KOPT-K1 (cell line): ENCODE measurements around the gene ARMC3.

ENCODE experiments used
- H3K27ac ChIP-seq: fragments of 200-600 bp; sonication (generic); 2 replicates; pipeline ENCODE4 v1.5.1; 2016; ENCODE audit warnings: antibody characterized with exemption, mild to moderate bottlenecking, low read depth, low read length; ENCODE audit not compliant: poor library complexity, severe bottlenecking
- H3K36me3 ChIP-seq: fragments of 200-600 bp; sonication (generic); 2 replicates; pipeline ENCODE4 v1.5.1; 2017; ENCODE audit warnings: antibody characterized with exemption, mild to moderate bottlenecking, low read length, moderate library complexity; ENCODE audit not compliant: insufficient read depth
- H3K9me3 ChIP-seq: fragments of 200-600 bp; sonication (generic); 2 replicates; pipeline ENCODE4 v1.5.1; 2017; ENCODE audit warnings: antibody characterized with exemption, low read length, mild to moderate bottlenecking; ENCODE audit not compliant: insufficient read depth, poor library complexity, severe bottlenecking

The ARMC3 gene

DNA sequence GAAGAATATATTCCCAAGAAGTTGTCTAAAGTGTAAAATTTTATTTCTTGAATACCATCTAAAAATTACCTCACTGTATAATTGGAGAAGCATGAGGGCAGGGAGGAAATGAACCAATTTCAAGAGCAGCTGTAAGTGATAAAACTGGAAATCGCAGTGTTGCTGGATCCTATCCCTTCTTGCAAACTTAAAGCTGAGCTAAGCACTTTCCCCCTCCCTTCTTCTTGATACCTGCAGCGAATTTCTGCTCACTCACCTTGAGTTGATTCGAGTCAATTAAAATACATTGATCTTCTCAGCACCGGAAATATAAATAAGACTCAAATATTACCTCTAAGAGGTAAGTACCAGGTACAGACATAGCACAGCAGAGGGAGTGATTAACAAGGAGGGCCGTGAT lies 65.5 kb downstream of the ARMC3 start:
- no peak overlapping the region for H3K27ac ChIP-seq
- no peaks in the 10 kb centered on the region for H3K36me3 ChIP-seq
- no peaks in the 10 kb centered on the region for H3K9me3 ChIP-seq

DNA sequence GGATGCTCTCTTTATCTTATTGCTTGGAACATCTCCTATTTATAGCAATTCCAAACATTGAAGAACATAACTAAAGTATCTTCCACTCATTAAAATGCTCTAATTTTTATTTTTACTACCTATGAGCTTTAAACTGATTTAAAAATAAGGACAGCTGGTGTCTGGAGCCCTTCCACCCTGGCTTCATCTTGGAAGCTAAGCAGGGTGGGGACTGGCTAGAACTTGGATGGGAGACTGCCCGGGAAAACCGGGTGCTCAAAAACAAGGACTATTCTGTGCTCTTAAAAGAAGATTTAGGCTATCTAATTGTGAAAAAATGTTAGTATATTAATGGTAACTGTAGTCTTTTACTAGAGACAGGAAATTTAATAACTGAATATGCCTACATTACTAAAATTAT lies 69.2 kb downstream of the ARMC3 start:
- no peak overlapping the region for H3K27ac ChIP-seq
- no peaks in the 10 kb centered on the region for H3K9me3 ChIP-seq
- H3K36me3 ChIP-seq, result no peaks in the 10 kb centered on the region

DNA sequence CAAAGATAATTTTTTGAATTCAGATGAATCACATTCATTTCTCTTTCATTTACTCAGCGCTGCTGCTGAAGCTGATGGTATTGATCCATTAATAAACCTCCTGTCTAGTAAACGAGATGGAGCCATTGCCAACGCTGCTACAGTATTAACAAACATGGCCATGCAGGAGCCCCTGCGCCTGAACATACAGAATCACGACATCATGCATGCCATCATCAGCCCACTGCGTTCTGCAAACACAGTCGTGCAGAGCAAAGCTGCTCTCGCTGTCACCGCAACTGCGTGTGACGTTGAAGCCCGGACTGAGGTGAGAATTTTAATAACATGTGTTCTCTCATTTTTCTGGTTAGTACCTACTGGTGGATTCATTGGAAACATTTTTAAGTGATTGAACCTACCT lies 70.2 kb downstream of the ARMC3 start:
- Histone ChIP-seq H3K27ac (no peak overlapping the region), H3K36me3 (no peaks in the 10 kb centered on the region), H3K9me3 (no peaks in the 10 kb centered on the region)

DNA sequence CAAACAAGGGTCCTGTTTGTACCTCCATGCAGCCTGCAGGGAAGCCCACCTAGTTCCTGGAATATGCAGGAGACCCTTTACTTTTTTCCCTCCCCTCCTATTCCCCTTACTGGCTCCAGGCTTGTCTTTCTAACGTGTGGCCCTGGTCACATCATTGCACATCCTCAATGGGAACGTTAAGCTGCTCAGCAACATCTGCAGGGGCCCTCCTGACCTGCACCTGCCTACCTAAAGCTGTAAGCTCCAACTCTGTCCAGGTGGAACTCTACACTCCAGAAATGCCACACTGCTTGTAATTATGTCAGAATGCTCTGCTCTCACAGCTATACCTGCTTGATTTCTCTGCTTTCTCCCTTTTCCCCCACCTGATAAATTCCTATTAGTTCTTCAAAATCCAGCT lies 72.1 kb downstream of the ARMC3 start:
- Histone ChIP-seq H3K9me3 (no peaks in the 10 kb centered on the region), H3K36me3 (no peaks in the 10 kb centered on the region), H3K27ac (no peak overlapping the region)

GRCh38 chr10:23001901-23002516 lies 74.2 kb downstream of the ARMC3 start:
- Histone ChIP-seq H3K36me3 (no peaks in the 10 kb centered on the region), H3K9me3 (no peaks in the 10 kb centered on the region), H3K27ac (no peak overlapping the region)

GRCh38 chr10:23005150-23005549 lies 77.3 kb downstream of the ARMC3 start:
- Histone ChIP-seq H3K36me3 (no peaks in the 10 kb centered on the region), H3K27ac (no peak overlapping the region), H3K9me3 (no peaks in the 10 kb centered on the region)

- H3K9me3 ChIP-seq, result no peaks in the 10 kb centered on the region
- H3K27ac ChIP-seq, result no peak overlapping the region
- no peaks in the 10 kb centered on the region for H3K36me3 ChIP-seq
Observed at GRCh38 chr10:23013581-23014335, 85.9 kb downstream of the ARMC3 start.

DNA sequence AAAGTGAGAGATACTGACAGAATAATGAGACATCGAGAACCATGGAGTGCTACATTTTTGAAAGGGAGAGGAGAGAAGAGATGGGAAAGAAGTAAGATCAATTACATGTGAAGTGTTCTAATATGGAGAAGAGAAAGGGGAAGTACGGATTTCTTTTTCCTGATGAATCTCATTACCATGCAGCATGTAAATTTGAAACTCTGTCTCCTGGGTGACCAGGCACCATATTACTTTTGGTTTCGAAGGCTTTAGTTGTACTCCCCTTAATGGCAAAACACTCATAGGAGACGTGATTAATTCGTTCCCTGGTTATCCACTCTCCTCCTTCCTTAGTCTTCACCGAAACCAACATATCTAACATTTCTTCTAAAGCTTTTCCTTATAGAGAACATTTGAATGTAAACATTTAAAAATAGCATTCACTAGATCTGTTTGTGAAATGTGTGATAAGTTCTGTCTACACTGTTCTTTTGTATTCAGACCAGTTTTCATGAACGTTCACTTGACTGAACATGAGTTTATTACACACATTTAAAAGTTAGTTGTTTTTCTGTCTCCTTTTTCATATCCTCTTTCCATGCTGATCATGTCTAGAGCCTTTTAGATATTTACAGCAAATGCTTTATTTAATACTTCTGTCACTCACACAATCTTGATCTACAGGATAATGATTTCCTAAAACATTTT lies 87.3 kb downstream of the ARMC3 start:
- H3K27ac ChIP-seq, result no peak overlapping the region
- no peaks in the 10 kb centered on the region for H3K36me3 ChIP-seq
- H3K9me3 ChIP-seq, result no peaks in the 10 kb centered on the region

DNA sequence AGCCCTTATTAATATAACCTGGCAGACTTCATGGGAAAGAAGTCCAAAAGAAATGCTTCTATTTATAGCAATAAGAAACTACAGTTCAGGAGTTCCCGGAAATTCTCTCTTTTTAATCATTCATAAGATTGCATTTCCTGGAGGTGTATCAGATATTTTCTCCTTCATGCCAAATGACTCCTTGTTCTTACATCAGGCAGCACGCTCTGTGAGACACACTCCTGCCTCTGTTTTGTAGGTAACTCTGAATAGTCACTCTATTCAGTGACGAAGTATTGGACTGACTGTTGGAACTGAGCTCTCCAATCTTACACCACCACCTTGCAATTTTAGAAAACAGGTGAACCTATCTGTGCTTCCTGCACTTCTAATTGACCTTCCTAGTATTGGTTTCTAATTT lies 88.8 kb downstream of the ARMC3 start:
- no peak overlapping the region for H3K27ac ChIP-seq
- H3K36me3 ChIP-seq, result no peaks in the 10 kb centered on the region
- H3K9me3 ChIP-seq, result peaks cover 3% of the 10 kb centered on the region

- Histone ChIP-seq H3K9me3 (peaks cover 20% of the 10 kb centered on the region), H3K27ac (no peak overlapping the region), H3K36me3 (no peaks in the 10 kb centered on the region)
Observed at GRCh38 chr10:23019633-23020032, 91.8 kb downstream of the ARMC3 start.

- Histone ChIP-seq H3K36me3 (no peaks in the 10 kb centered on the region), H3K9me3 (peaks cover 20% of the 10 kb centered on the region), H3K27ac (no peak overlapping the region)
Observed at GRCh38 chr10:23021430-23021829, 93.6 kb downstream of the ARMC3 start.

DNA sequence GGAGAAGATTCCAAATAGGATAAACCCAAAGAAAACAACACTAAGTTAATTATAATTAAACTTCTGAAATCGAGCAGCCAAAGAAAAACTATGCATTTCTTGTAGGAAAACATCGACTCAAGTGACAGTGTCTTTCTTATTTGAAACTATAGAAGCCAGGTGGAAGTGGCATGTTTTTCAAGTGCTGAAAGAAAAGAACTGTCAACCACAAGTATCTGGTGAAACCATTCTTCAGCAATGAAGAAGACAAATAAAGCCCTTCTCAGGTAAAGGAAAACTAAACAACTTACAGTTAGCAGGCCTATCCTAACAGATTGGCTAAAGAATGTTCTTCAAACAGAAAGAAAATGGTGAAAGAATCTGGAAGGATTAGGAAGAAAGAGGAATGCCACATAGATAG lies 96.1 kb downstream of the ARMC3 start:
- no peak overlapping the region for H3K27ac ChIP-seq
- H3K9me3 ChIP-seq, result peaks cover 20% of the 10 kb centered on the region
- no peaks in the 10 kb centered on the region for H3K36me3 ChIP-seq

DNA sequence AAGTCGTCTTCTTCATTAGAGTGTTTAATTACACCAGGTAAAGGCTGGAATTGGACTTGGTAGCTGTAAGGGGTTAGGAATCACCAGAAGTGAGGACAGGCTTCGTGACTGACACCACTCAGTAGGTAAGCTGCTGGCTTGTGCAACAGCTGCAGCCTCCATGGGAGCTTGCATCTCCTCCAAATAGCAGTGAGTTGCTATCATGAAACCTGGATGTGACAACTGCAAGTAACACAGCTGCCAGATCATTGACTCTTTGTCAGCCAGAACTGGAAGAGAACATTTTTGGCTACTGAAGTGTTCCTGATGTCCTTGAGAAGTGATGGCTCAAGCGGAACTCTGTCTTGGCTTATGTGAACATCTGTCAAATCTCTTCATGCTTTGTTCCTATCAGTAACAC lies 103.5 kb downstream of the ARMC3 start:
- Histone ChIP-seq H3K9me3 (no peaks in the 10 kb centered on the region), H3K27ac (no peak overlapping the region), H3K36me3 (no peaks in the 10 kb centered on the region)

- Histone ChIP-seq H3K9me3 (no peaks in the 10 kb centered on the region), H3K36me3 (no peaks in the 10 kb centered on the region), H3K27ac (no peak overlapping the region)
Observed at GRCh38 chr10:23034790-23035189, 106.9 kb downstream of the ARMC3 start.

DNA sequence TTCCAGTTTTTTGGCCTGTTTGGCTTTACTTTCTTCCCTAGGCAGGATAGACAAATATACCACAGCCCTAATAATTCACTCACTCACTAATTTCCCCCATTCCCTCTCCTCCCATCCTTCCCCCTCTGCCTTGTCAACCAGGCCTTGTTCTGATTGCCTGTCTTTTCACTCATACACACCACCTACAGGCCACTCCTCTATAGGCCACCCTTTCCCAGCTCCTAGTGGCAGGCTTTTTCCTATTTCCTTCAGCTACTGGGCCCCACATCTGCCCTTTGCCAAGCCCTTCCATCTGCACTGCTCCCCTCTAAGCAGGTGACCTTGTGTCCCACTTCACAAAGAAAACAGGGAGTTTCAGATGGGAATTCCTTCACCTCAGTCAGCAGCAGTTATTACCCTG lies 107.7 kb downstream of the ARMC3 start:
- no peaks in the 10 kb centered on the region for H3K9me3 ChIP-seq
- H3K27ac ChIP-seq, result no peak overlapping the region
- H3K36me3 ChIP-seq, result no peaks in the 10 kb centered on the region

DNA sequence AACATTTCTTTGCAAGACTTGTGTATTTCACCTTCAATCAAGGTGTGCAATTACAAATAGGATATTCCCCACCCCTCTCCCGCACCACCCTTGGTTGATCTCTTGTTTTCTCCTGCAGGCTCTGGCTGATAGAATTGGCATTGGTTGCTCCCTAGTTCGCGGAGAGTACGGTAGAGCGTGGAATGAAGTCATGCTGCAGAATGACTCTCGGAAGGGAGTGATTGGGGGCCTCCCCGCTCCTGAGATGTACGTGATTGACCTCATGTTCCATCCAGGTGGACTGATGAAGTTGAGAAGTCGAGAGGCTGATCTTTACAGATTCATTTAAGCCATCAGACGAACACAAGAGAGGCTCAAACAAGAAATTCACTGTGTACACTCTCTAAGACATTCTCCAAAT lies 109.3 kb downstream of the ARMC3 start:
- no peaks in the 10 kb centered on the region for H3K9me3 ChIP-seq
- H3K36me3 ChIP-seq, result no peaks in the 10 kb centered on the region
- H3K27ac ChIP-seq, result no peak overlapping the region
